ENCODE results near the gene GLDC.

DNA sequence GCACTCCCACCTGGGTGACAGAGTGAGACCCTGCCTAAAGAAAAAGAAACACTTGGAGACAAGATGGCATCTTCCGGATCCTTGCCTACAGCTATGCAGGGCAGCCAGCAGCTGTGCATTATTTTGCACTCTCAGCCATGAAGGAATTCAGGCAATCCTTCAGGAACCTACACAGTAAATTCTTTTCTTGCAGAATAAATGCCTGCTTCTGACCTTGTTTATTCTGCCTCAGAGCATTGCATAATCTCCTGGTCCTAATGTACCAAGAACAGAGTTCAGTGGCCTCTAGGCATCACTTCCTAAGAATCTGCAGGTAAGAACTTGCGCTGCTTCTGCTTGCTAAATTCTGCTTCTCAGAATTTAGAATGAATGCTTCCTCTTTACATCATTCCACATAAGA is 16.8 kb downstream of the GLDC start:
- no peak for TF ChIP-seq POLR2A (IDR thresholded peaks at IDR 0.05)
- TF ChIP-seq, protein P1, sequence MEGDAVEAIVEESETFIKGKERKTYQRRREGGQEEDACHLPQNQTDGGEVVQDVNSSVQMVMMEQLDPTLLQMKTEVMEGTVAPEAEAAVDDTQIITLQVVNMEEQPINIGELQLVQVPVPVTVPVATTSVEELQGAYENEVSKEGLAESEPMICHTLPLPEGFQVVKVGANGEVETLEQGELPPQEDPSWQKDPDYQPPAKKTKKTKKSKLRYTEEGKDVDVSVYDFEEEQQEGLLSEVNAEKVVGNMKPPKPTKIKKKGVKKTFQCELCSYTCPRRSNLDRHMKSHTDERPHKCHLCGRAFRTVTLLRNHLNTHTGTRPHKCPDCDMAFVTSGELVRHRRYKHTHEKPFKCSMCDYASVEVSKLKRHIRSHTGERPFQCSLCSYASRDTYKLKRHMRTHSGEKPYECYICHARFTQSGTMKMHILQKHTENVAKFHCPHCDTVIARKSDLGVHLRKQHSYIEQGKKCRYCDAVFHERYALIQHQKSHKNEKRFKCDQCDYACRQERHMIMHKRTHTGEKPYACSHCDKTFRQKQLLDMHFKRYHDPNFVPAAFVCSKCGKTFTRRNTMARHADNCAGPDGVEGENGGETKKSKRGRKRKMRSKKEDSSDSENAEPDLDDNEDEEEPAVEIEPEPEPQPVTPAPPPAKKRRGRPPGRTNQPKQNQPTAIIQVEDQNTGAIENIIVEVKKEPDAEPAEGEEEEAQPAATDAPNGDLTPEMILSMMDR (IDR thresholded peaks at IDR 0.05): no peak
